Gastrocnemius medialis (tissue), 4 donors: ENCODE data around the gene RGS18. TPM values are rescaled to one million over a fixed set of nuclear protein-coding genes. Genes with fewer than 3 reads are reported as not detected.

ENCODE experiments used
- ATAC-seq, 2 donors: fragments of 150-250 bp; one replicate each; pipeline ENCODE4 v1.9.1; 2016
- DNase-seq, 2 donors: peaks; one replicate each; pipeline ENCODE4 v3.0.0-alpha.2; 2019
- H3K27ac ChIP-seq, 4 donors: fragments of 200-600 bp; sonication (generic); 1 replicate in 1 of 4; 2 replicates in 3 of 4; pipeline ENCODE4 v1.5.1; 2016 to 2018; ENCODE audit warnings: mild to moderate bottlenecking in 2 of 4, moderate library complexity in 1 of 4
- H3K27me3 ChIP-seq, 3 donors: fragments of 200-600 bp; sonication (generic) in 2 of 3; 1 replicate in 1 of 3; 2 replicates in 2 of 3; pipeline versions ENCODE4 v1.5.1 to v1.6.0; 2016 to 2019; ENCODE audit warnings: mild to moderate bottlenecking in 1 of 3, moderate library complexity in 1 of 3
- H3K36me3 ChIP-seq, 2 donors: fragments of 200-600 bp; sonication (generic) in 1 of 2; one replicate each; pipeline ENCODE4 v1.5.1; 2017 to 2018
- H3K4me1 ChIP-seq, 2 donors: fragments of 200-600 bp; sonication (generic) in 1 of 2; one replicate each; pipeline ENCODE4 v1.5.1; 2016 to 2017; ENCODE audit warnings: mild to moderate bottlenecking in 2 of 2
- H3K4me3 ChIP-seq, 4 donors: fragments of 200-600 bp; sonication (generic) in 3 of 4; 1 replicate in 1 of 4; 2 replicates in 3 of 4; pipeline ENCODE4 v1.5.1; 2016 to 2019; ENCODE audit warnings: mild to moderate bottlenecking in 2 of 4
- H3K9me3 ChIP-seq, 3 donors: fragments of 200-600 bp; sonication (generic) in 2 of 3; 1 replicate in 1 of 3; 2 replicates in 2 of 3; pipeline ENCODE4 v1.5.1; 2016 to 2019
- CTCF ChIP-seq, 5 experiments: fragments of 450-650 bp in 3 of 5; fragments of 200-600 bp in 2 of 5; sonication (generic) in 2 of 5; IDR thresholded peaks in 4 of 5; conservative IDR thresholded peaks in 1 of 5; 1 replicate in 4 of 5; 2 replicates in 1 of 5; pipeline ENCODE4 v1.5.1; 2016 to 2019; ENCODE audit warnings: antibody characterized with exemption in 5 of 5, mild to moderate bottlenecking in 3 of 5, moderate library complexity in 3 of 5
- POLR2A ChIP-seq, 2 donors: fragments of 450-650 bp; IDR thresholded peaks; one replicate each; pipeline ENCODE4 v1.6.1; 2017; ENCODE audit warnings: antibody characterized with exemption in 2 of 2, mild to moderate bottlenecking in 2 of 2, moderate library complexity in 2 of 2
- in situ Hi-C, 4 donors: fragments of 200-750 bp; cut with MboI; loops; one replicate each; pipeline versions ENCODE4 v1.15.0 to v1.8.0; 2017; ENCODE audit warnings: low sequenced_read_pairs in 4 of 4
- intact Hi-C: fragments of 100-400 bp; cut with DNase I; formaldehyde crosslinking; loops from one replicate; pipeline ENCODE4 v1.15.1; 2023; ENCODE audit warnings: low total_unique reads
- total RNA-seq, 4 donors: library from RNA; depleted of rRNA; stranded (reverse); fragments of >200 nt; gene quantifications; one replicate each; pipeline versions ENCODE4 v1.1.0 to v1.2.3, GENCODE V29; 2016

RGS18 gene
- 1 to 10 TPM in 1 of 4 donors, under 1 TPM in 1, not detected in 2; 0.78 to 1.0 TPM for total RNA-seq

GRCh38 chr1:192158181-192158580 lies at the start of gene RGS18:
Gene RGS18 (plus strand): TSS chr1:192158462. CDS start chr1:192158638, 176 bp downstream.
- Histone ChIP-seq H3K9me3 (no peaks in the 10 kb centered on the region), H3K27me3 (no peaks in the 10 kb centered on the region), H3K27ac (no peak within 1 kb of the TSS), H3K4me1 (no peaks in the 10 kb centered on the region), H3K36me3 (no peaks in the 10 kb centered on the region), H3K4me3 (peak within 1 kb of the TSS in 1 of 4 donors; percentile 9)
- in situ Hi-C loops (no loop called here), intact Hi-C loops (no loop called here)
- ATAC-seq (no peak), DNase-seq (no peak)
- no peak for TF ChIP-seq CTCF (IDR thresholded peaks at IDR 0.05 in 4 of 5, conservative IDR thresholded peaks at IDR 0.05 in 1 of 5)
- TF ChIP-seq POLR2A (IDR thresholded peaks at IDR 0.05): no peak

GRCh38 chr1:192109576-192109975 lies 48.7 kb upstream of the RGS18 start:
- no peaks in the 10 kb centered on the region for H3K27me3 ChIP-seq
- no peaks in the 10 kb centered on the region for H3K4me1 ChIP-seq
- H3K9me3 ChIP-seq: no peaks in the 10 kb centered on the region
- H3K36me3 ChIP-seq: no peaks in the 10 kb centered on the region
- H3K4me3 ChIP-seq: no peak overlapping the region
- no peak for ATAC-seq
- intact Hi-C loops: no loop called here
- no peak for DNase-seq
- in situ Hi-C loops: no loop called here
- TF ChIP-seq POLR2A (IDR thresholded peaks at IDR 0.05): no peak
- TF ChIP-seq CTCF (IDR thresholded peaks at IDR 0.05 in 4 of 5, conservative IDR thresholded peaks at IDR 0.05 in 1 of 5): no peak
- H3K27ac ChIP-seq: no peak overlapping the region

- ATAC-seq: no peak
- Histone ChIP-seq H3K27me3 (no peaks in the 10 kb centered on the region), H3K4me3 (no peak overlapping the region), H3K27ac (no peak overlapping the region), H3K4me1 (no peaks in the 10 kb centered on the region), H3K9me3 (no peaks in the 10 kb centered on the region), H3K36me3 (no peaks in the 10 kb centered on the region)
- DNase-seq: no peak
- intact Hi-C loops: no loop called here
- no peak for TF ChIP-seq POLR2A (IDR thresholded peaks at IDR 0.05)
- in situ Hi-C loops: no loop called here
These were observed 43.3 kb upstream of the RGS18 start for GRCh38 chr1:192115000-192115399.

- in situ Hi-C loops: no loop called here
These were observed 39.3 kb upstream of the RGS18 start for GRCh38 chr1:192118881-192119405.

GRCh38 chr1:192119701-192120100 lies 38.6 kb upstream of the RGS18 start:
- no peaks in the 10 kb centered on the region for H3K9me3 ChIP-seq
- no peak overlapping the region for H3K4me3 ChIP-seq
- intact Hi-C loops: no loop called here
- in situ Hi-C loops: no loop called here
- ATAC-seq (no peak), DNase-seq (no peak)
- no peak overlapping the region for H3K27ac ChIP-seq
- H3K4me1 ChIP-seq: no peaks in the 10 kb centered on the region
- H3K36me3 ChIP-seq: no peaks in the 10 kb centered on the region
- TF ChIP-seq POLR2A (IDR thresholded peaks at IDR 0.05) (no peak), CTCF (IDR thresholded peaks at IDR 0.05 in 4 of 5, conservative IDR thresholded peaks at IDR 0.05 in 1 of 5) (no peak)
- H3K27me3 ChIP-seq: no peaks in the 10 kb centered on the region

More at GRCh38 chr1:192118881-192119405, 39.3 kb upstream of the RGS18 start:
- ATAC-seq (no peak), DNase-seq (no peak)
- TF ChIP-seq POLR2A (IDR thresholded peaks at IDR 0.05) (no peak), CTCF (IDR thresholded peaks at IDR 0.05 in 4 of 5, conservative IDR thresholded peaks at IDR 0.05 in 1 of 5) (no peak)
- no peak overlapping the region for H3K4me3 ChIP-seq
- H3K4me1 ChIP-seq: no peaks in the 10 kb centered on the region
- no peaks in the 10 kb centered on the region for H3K27me3 ChIP-seq
- no peaks in the 10 kb centered on the region for H3K9me3 ChIP-seq
- H3K36me3 ChIP-seq: no peaks in the 10 kb centered on the region
- intact Hi-C loops: no loop called here
- no peak overlapping the region for H3K27ac ChIP-seq
